H1 (cell line): ENCODE measurements around the gene GGA2. TPM values are rescaled to one million over a fixed set of nuclear protein-coding genes. Genes with fewer than 3 reads are reported as not detected.

Experiments used
- CTCF ChIA-PET: fragments of 300-600 bp; sonication (Branson Sonifier 250); formaldehyde crosslinking; loops from one replicate; lab custom pipeline; 2021; ENCODE audit not compliant: partially characterized antibody; lab: Charles Lee
- POLR2A ChIA-PET: fragments of 300-600 bp; sonication (Branson Sonifier 250); formaldehyde crosslinking; loops from one replicate; lab custom pipeline; 2021; ENCODE audit warnings: inconsistent platforms; ENCODE audit not compliant: partially characterized antibody; lab: Charles Lee
- DNase-seq, 2 experiments: peaks; one replicate each; pipeline versions ENCODE4 v3.0.0 to v3.0.0-alpha.2; 2010 to 2022; ENCODE audit warnings: low spot score in 2 of 2, low read depth in 1 of 2, mixed read lengths in 1 of 2
- FAIRE-seq: peaks from 2 replicates; lab custom pipeline; 2011; peaks lifted over from hg19 to GRCh38; lab: Jason Lieb, UNC
- H2AFZ ChIP-seq: 2 replicates; pipeline ENCODE4 v1.8.1; 2012; ENCODE audit warnings: low read length, inconsistent platforms
- H2AK5ac ChIP-seq: 2 replicates; pipeline ENCODE4 v1.6.1; 2013; ENCODE audit warnings: low read depth, low read length
- H2BK120ac ChIP-seq: replicated peaks from 2 replicates; pipeline ENCODE3; 2013; ENCODE audit warnings: low read depth, low read length, inconsistent platforms
- H2BK12ac ChIP-seq: 2 replicates; pipeline ENCODE4 v1.6.1; 2013; ENCODE audit warnings: low read depth, low read length
- H2BK15ac ChIP-seq: 2 replicates; pipeline ENCODE4 v1.6.1; 2013; ENCODE audit warnings: low read length
- H2BK20ac ChIP-seq: 2 replicates; pipeline ENCODE4 v1.6.1; 2013; ENCODE audit warnings: low read length
- H2BK5ac ChIP-seq: 2 replicates; pipeline ENCODE4 v1.6.1; 2013; ENCODE audit warnings: low read depth, low read length
- H3K14ac ChIP-seq: 2 replicates; pipeline ENCODE4 v1.6.1; 2013; ENCODE audit warnings: inconsistent platforms; ENCODE audit not compliant: insufficient read length
- H3K18ac ChIP-seq: 2 replicates; pipeline ENCODE4 v1.6.1; 2013; ENCODE audit warnings: low read length; ENCODE audit errors: extremely low read depth
- H3K23ac ChIP-seq: 2 replicates; pipeline ENCODE4 v1.6.1; 2013; ENCODE audit warnings: inconsistent platforms; ENCODE audit not compliant: insufficient read length
- H3K23me2 ChIP-seq: 2 replicates; pipeline ENCODE4 v1.6.1; 2013; ENCODE audit warnings: low read depth, low read length
- H3K27ac ChIP-seq: 2 replicates; pipeline ENCODE4 v1.6.1; 2011; ENCODE audit warnings: low read depth, low read length, inconsistent platforms
- H3K27me3 ChIP-seq, 4 experiments: replicated peaks in 1 of 4; 1 replicate in 1 of 4; 2 replicates in 3 of 4; pipeline versions ENCODE4 v1.6.1 to v1.8.1; 2011 to 2013; ENCODE audit warnings: low read length in 3 of 4, mild to moderate bottlenecking in 3 of 4, inconsistent platforms in 2 of 4, mixed read lengths in 2 of 4, moderate library complexity in 1 of 4; ENCODE audit not compliant: control insufficient read depth in 3 of 4, insufficient read depth in 3 of 4; ENCODE audit errors: extremely low read depth in 1 of 4
- H3K36me3 ChIP-seq, 4 experiments: 2 replicates each; pipeline versions ENCODE4 v1.6.1 to v1.8.1; 2011 to 2013; ENCODE audit warnings: mild to moderate bottlenecking in 4 of 4, low read length in 3 of 4, moderate library complexity in 2 of 4, control low read depth in 1 of 4, inconsistent platforms in 1 of 4; ENCODE audit not compliant: insufficient read depth in 4 of 4, control insufficient read depth in 2 of 4
- H3K4ac ChIP-seq: replicated peaks from 2 replicates; pipeline ENCODE3; 2013; ENCODE audit warnings: low read length, low read depth, mixed read lengths, inconsistent platforms; ENCODE audit not compliant: insufficient read length
- H3K4me1 ChIP-seq, 4 experiments: replicated peaks in 1 of 4; 1 replicate in 1 of 4; 2 replicates in 3 of 4; pipeline versions ENCODE4 v1.6.1 to v1.8.1; 2011 to 2013; ENCODE audit warnings: low read length in 3 of 4, inconsistent platforms in 2 of 4, mixed read lengths in 1 of 4; ENCODE audit not compliant: insufficient read depth in 4 of 4, control insufficient read depth in 3 of 4
- H3K4me2 ChIP-seq, 2 experiments: 2 replicates each; pipeline versions ENCODE4 v1.6.1 to v1.8.1; 2011 to 2013; ENCODE audit warnings: low read depth in 2 of 2, low read length in 2 of 2, control low read depth in 1 of 2, inconsistent platforms in 1 of 2, mild to moderate bottlenecking in 1 of 2; ENCODE audit not compliant: insufficient read depth in 1 of 2
- H3K4me3 ChIP-seq, 4 experiments: fragments of 200-600, 300-600 bp in 1 of 4; sonication (generic), shearing (Covaris generic), sonication (Bioruptor Twin) in 1 of 4; 2 replicates each; pipeline versions ENCODE4 v1.5.1 to v1.8.1; 2011 to 2016; ENCODE audit warnings: low read length in 4 of 4, low read depth in 3 of 4, control low read depth in 2 of 4, inconsistent platforms in 2 of 4, mild to moderate bottlenecking in 2 of 4, mixed read lengths in 1 of 4, moderate library complexity in 1 of 4; ENCODE audit not compliant: insufficient read depth in 2 of 4; ENCODE audit errors: extremely low read depth in 1 of 4
- H3K56ac ChIP-seq: replicated peaks from 2 replicates; pipeline ENCODE3; 2013; ENCODE audit warnings: low read depth, mild to moderate bottlenecking, mixed read lengths, low read length, inconsistent platforms; ENCODE audit not compliant: insufficient read length
- H3K79me1 ChIP-seq: 2 replicates; pipeline ENCODE4 v1.6.1; 2013; ENCODE audit warnings: low read depth, low read length, control low read depth
- H3K79me2 ChIP-seq, 2 experiments: 2 replicates each; pipeline versions ENCODE4 v1.6.1 to v1.8.1; 2012 to 2013; ENCODE audit warnings: low read length in 2 of 2, mild to moderate bottlenecking in 2 of 2, inconsistent platforms in 1 of 2; ENCODE audit not compliant: insufficient read depth in 2 of 2, control insufficient read depth in 1 of 2
- H3K9ac ChIP-seq, 4 experiments: replicated peaks in 1 of 4; 1 replicate in 1 of 4; 2 replicates in 3 of 4; pipeline versions ENCODE4 v1.6.1 to v1.8.1; 2011 to 2013; ENCODE audit warnings: low read depth in 3 of 4, low read length in 3 of 4, control low read depth in 2 of 4, mild to moderate bottlenecking in 2 of 4, moderate library complexity in 2 of 4, inconsistent platforms in 1 of 4; ENCODE audit errors: extremely low read depth in 1 of 4
- H3K9me3 ChIP-seq, 2 experiments: 2 replicates each; pipeline versions ENCODE4 v1.6.1 to v1.8.1; 2012 to 2013; ENCODE audit warnings: mild to moderate bottlenecking in 2 of 2, moderate library complexity in 2 of 2, control low read depth in 1 of 2, inconsistent platforms in 1 of 2, low read depth in 1 of 2, low read length in 1 of 2, mixed read lengths in 1 of 2; ENCODE audit not compliant: insufficient read depth in 2 of 2
- H4K20me1 ChIP-seq, 2 experiments: replicated peaks in 1 of 2; 2 replicates each; pipeline versions ENCODE3 to v1.8.1; 2011 to 2013; ENCODE audit warnings: inconsistent platforms in 2 of 2, low read length in 2 of 2, mild to moderate bottlenecking in 1 of 2; ENCODE audit not compliant: insufficient read depth in 2 of 2, control insufficient read depth in 1 of 2
- H4K5ac ChIP-seq: 2 replicates; pipeline ENCODE4 v1.6.1; 2013; ENCODE audit warnings: low read length, low read depth, mixed read lengths, inconsistent platforms; ENCODE audit not compliant: insufficient read length
- H4K8ac ChIP-seq: 2 replicates; pipeline ENCODE4 v1.8.0; 2013; ENCODE audit warnings: mild to moderate bottlenecking, moderate library complexity, low read length, inconsistent platforms; ENCODE audit not compliant: insufficient read depth; ENCODE audit errors: extremely low read depth
- H4K91ac ChIP-seq: replicated peaks from 2 replicates; pipeline ENCODE3; 2013; ENCODE audit warnings: low read length, mixed read lengths, inconsistent platforms; ENCODE audit not compliant: insufficient read length
- ATF3 ChIP-seq: IDR thresholded peaks from 2 replicates; pipeline ENCODE4 v1.6.1; 2011; ENCODE audit warnings: low read depth, mild to moderate bottlenecking, low read length; ENCODE audit not compliant: insufficient read depth
- BCL11A ChIP-seq, 2 experiments: IDR thresholded peaks; one replicate each; pipeline ENCODE4 v1.6.1; 2011; ENCODE audit warnings: low read depth in 2 of 2, low read length in 2 of 2, mild to moderate bottlenecking in 2 of 2
- E2F6 ChIP-seq: IDR thresholded peaks from 2 replicates; pipeline ENCODE4 v1.6.1; 2012; ENCODE audit warnings: inconsistent platforms
- FOSL1 ChIP-seq: IDR thresholded peaks from 2 replicates; pipeline ENCODE4 v1.6.1; 2011; ENCODE audit warnings: mild to moderate bottlenecking, low read depth, low read length, moderate library complexity; ENCODE audit not compliant: insufficient read depth
- HDAC2 ChIP-seq, 2 experiments: fragments of 300-600 bp in 1 of 2; sonication (generic) in 1 of 2; IDR thresholded peaks; 2 replicates each; pipeline ENCODE4 v1.6.1; 2011 to 2012; ENCODE audit warnings: low read depth in 2 of 2, low read length in 2 of 2, mild to moderate bottlenecking in 2 of 2, moderate library complexity in 2 of 2, borderline replicate concordance in 1 of 2, inconsistent platforms in 1 of 2
- KDM1A ChIP-seq: fragments of 200-600, 300-600 bp; sonication (generic); IDR thresholded peaks from 2 replicates; pipeline ENCODE4 v1.7.1; 2016; ENCODE audit warnings: mild to moderate bottlenecking, low read length, borderline replicate concordance
- KDM5A ChIP-seq: fragments of 200-600 bp; IDR thresholded peaks from 2 replicates; pipeline ENCODE4 v1.7.1; 2012; ENCODE audit warnings: mild to moderate bottlenecking, low read length, inconsistent platforms, mixed read lengths
- PHF8 ChIP-seq: fragments of 200-600 bp; sonication (generic); conservative IDR thresholded peaks from 2 replicates; pipeline ENCODE4 v1.7.1; 2012; ENCODE audit warnings: low read depth, mild to moderate bottlenecking, inconsistent platforms, low read length, moderate library complexity
- POLR2A ChIP-seq, 2 experiments: IDR thresholded peaks; 1 replicate in 1 of 2; 2 replicates in 1 of 2; pipeline ENCODE4 v1.6.1; 2011; ENCODE audit warnings: low read depth in 2 of 2, low read length in 2 of 2, mild to moderate bottlenecking in 2 of 2; ENCODE audit errors: control extremely low read depth in 1 of 2
- RAD21 ChIP-seq, 2 experiments: IDR thresholded peaks in 1 of 2; conservative IDR thresholded peaks in 1 of 2; 2 replicates each; pipeline ENCODE4 v1.6.1; 2011; ENCODE audit warnings: low read depth in 2 of 2, low read length in 2 of 2, improper control_type of control experiment in 1 of 2, inconsistent platforms in 1 of 2, mild to moderate bottlenecking in 1 of 2, moderate library complexity in 1 of 2
- RFX5 ChIP-seq: IDR thresholded peaks from 2 replicates; pipeline ENCODE4 v1.6.1; 2011; ENCODE audit warnings: low read depth, low read length, improper control_type of control experiment, borderline replicate concordance
- SIX5 ChIP-seq: IDR thresholded peaks from 2 replicates; pipeline ENCODE4 v1.6.1; 2011; ENCODE audit warnings: mild to moderate bottlenecking, low read depth, low read length
- WGBS, 2 experiments: shearing (Covaris generic) in 1 of 2; methylation state at CpG; one replicate each; pipeline versions ENCODE4 v1.1.6 to v1.1.7; 2013 to 2015; ENCODE audit warnings: low lambda C conversion rate in 2 of 2, mixed read lengths in 2 of 2, inconsistent platforms in 1 of 2, low coverage in 1 of 2, missing lambda C conversion rate in 1 of 2; ENCODE audit not compliant: insufficient replicate concordance in 2 of 2, insufficient coverage in 1 of 2, insufficient read length in 1 of 2; ENCODE audit errors: extremely low coverage in 1 of 2, missing lambda C conversion rate in 1 of 2; 5-methylcytosine and 5-hydroxymethylcytosine counted together
- polyA plus RNA-seq, 7 experiments: library from polyadenylated mRNA; depleted of rRNA in 3 of 7; stranded (reverse) in 5 of 7; unstranded in 2 of 7; fragments of >200 nt in 5 of 7; fragments of 200-250 nt in 2 of 7; gene quantifications; 1 replicate in 5 of 7; 2 replicates in 1 of 7; 4 replicates in 1 of 7; pipeline versions ENCODE4 v1.2.1 to v1.2.3, GENCODE V29; 2011 to 2013; ENCODE audit warnings: missing spikeins in 2 of 7, mixed read lengths in 2 of 7
- total RNA-seq: library from RNA; stranded (reverse); fragmentation: NEBNext Ultra II Directional; extraction: Animal tissue kit (Norgen Biotek cat#: 25700); gene quantifications from 2 replicates; pipeline ENCODE4 v1.2.1, GENCODE V29; 2021

The GGA2 gene
- total and polyA plus RNA-seq, 2 of the 8 experiments (the other 6 are each of a cell fraction or from before 2014, with no cell fraction given), result 65.8 to 114 TPM

- Histone ChIP-seq H4K91ac (no peak overlapping the region), H2BK120ac (no peak overlapping the region), H3K27ac (no peak overlapping the region), H3K14ac (no peak overlapping the region), H2AFZ (no peak overlapping the region), H3K79me2 (no peaks in the 10 kb centered on the region), H4K5ac (no peak overlapping the region), H3K4ac (no peak overlapping the region), H3K79me1 (no peaks in the 10 kb centered on the region), H3K18ac (no peak overlapping the region), H3K23ac (no peak overlapping the region), H2BK5ac (no peak overlapping the region), H3K23me2 (no peaks in the 10 kb centered on the region), H4K20me1 (no peaks in the 10 kb centered on the region), H3K4me1 (no peaks in the 10 kb centered on the region), H2BK20ac (no peak overlapping the region), H3K56ac (no peak overlapping the region), H2AK5ac (no peak overlapping the region), H3K4me3 (no peak overlapping the region), H2BK12ac (no peak overlapping the region), H3K9me3 (no peaks in the 10 kb centered on the region), H2BK15ac (no peak overlapping the region), H4K8ac (no peak overlapping the region), H3K9ac (no peak overlapping the region), H3K4me2 (no peak overlapping the region), H3K36me3 (peaks cover 0 to 17% (median 7%) of the 10 kb centered on the region in 4 experiments; a peak in 4 of 8 replicates), H3K27me3 (no peaks in the 10 kb centered on the region)
- DNase-seq, result peak; percentile 34 to 82
- POLR2A ChIA-PET, result interaction anchor here (0.7 to 1.8 kb wide), 4 partner anchors 13 to 133 kb away, joined by 3 to 6 read pairs (median 4); no protein-coding TSS in a partner anchor
- no peak for FAIRE-seq
- CTCF ChIA-PET, result interaction anchor here (0.6 to 6.2 kb wide), 83 partner anchors 11 to 1220 kb away, joined by 3 to 178 read pairs (median 4); partner anchors contain the start of genes COG7, SCNN1B, SCNN1G and UBFD1
- WGBS, 2 experiments, result 28% methylated on average over 6 of the region's 6 CpGs; no CpG with 5 or more reads in 1 of the 2 experiments
- TF ChIP-seq SIX5, result no peak
- TF ChIP-seq POLR2A (IDR thresholded peaks at IDR 0.05; ENCODE audit: control extremely low read depth in 1 of 2, low read depth in 2 of 2, low read length in 2 of 2), result no peak
- TF ChIP-seq RAD21 (IDR thresholded peaks at IDR 0.05 in 1 of 2, conservative IDR thresholded peaks at IDR 0.05 in 1 of 2; ENCODE audit: low read depth in 2 of 2, low read length in 2 of 2), result peak; percentile 73 to 76
- TF ChIP-seq KDM5A, result no peak
- TF ChIP-seq BCL11A (IDR thresholded peaks at IDR 0.05; ENCODE audit: low read depth in 2 of 2, low read length in 2 of 2), result no peak
- TF ChIP-seq PHF8, result no peak
- TF ChIP-seq RFX5, result no peak
- no peak for TF ChIP-seq ATF3
- no peak for TF ChIP-seq E2F6
- no peak for TF ChIP-seq FOSL1
- TF ChIP-seq HDAC2 (IDR thresholded peaks at IDR 0.05; ENCODE audit: borderline replicate concordance in 1 of 2, low read depth in 2 of 2, low read length in 2 of 2), result 0 out of 4 replicates have a peak, but pooled peaks of 1 of the 2 experiments have one; percentile 47
- TF ChIP-seq KDM1A, result no peak
These were observed 74.8 kb downstream of the GGA2 start for GRCh38 chr16:23435500-23435899.
